Body of pancreas (tissue), 4 donors: ENCODE measurements around the gene TMEM202.

Source experiments
- CTCF ChIP-seq, 7 experiments: fragments of 450-650 bp in 4 of 7; fragments of 200-600 bp in 3 of 7; sonication (generic) in 3 of 7; IDR thresholded peaks; one replicate each; pipeline ENCODE4 v1.5.1; 2016 to 2019; ENCODE audit warnings: antibody characterized with exemption in 7 of 7
- POLR2A ChIP-seq, 3 donors: fragments of 450-650 bp; IDR thresholded peaks; one replicate each; pipeline ENCODE4 v1.6.1; 2016; ENCODE audit warnings: antibody characterized with exemption in 3 of 3, mild to moderate bottlenecking in 2 of 3

GRCh38 chr15:72372361-72372760 lies 25.7 kb upstream of the TMEM202 start:
- no peak for TF ChIP-seq CTCF (IDR thresholded peaks at IDR 0.05)
- TF ChIP-seq POLR2A (IDR thresholded peaks at IDR 0.05) = no peak
